ENCODE data around the gene ITGA2.

The ITGA2 gene

GRCh38 chr5:52988335-52989024, 672 bp upstream of the ITGA2 start:
- DNase-seq (ENCODE audit: low read depth) = no peak

- DNase-seq (ENCODE audit: low read depth) = no peak
These were observed 802 bp downstream of the ITGA2 start for GRCh38 chr5:52989781-52990527.

GRCh38 chr5:52990528-52990925, 1.4 kb downstream of the ITGA2 start:
- DNase-seq (ENCODE audit: low read depth) = no peak

GRCh38 chr5:52993367-52993766, 4.2 kb downstream of the ITGA2 start:
- no peak for DNase-seq (ENCODE audit: low read depth)

GRCh38 chr5:52994266-52994665, 5.1 kb downstream of the ITGA2 start:
- DNase-seq (ENCODE audit: low read depth) = no peak

GRCh38 chr5:52995095-52995494, 5.9 kb downstream of the ITGA2 start:
- DNase-seq (ENCODE audit: low read depth) = no peak

GRCh38 chr5:52995914-52996313, 6.8 kb downstream of the ITGA2 start:
- no peak for DNase-seq (ENCODE audit: low read depth)

GRCh38 chr5:52996979-52997378, 7.8 kb downstream of the ITGA2 start:
- DNase-seq (ENCODE audit: low read depth) = no peak

- DNase-seq (ENCODE audit: low read depth) = no peak
These were observed 8.3 kb downstream of the ITGA2 start for GRCh38 chr5:52997424-52997823.

GRCh38 chr5:52998552-52999313, 9.6 kb downstream of the ITGA2 start:
- no peak for DNase-seq (ENCODE audit: low read depth)

- DNase-seq (ENCODE audit: low read depth) = peak; percentile 50
These were observed 10.3 kb downstream of the ITGA2 start for GRCh38 chr5:52999344-52999949.

- DNase-seq (ENCODE audit: low read depth) = no peak
These were observed 12.4 kb downstream of the ITGA2 start for GRCh38 chr5:53001541-53001940.

- DNase-seq (ENCODE audit: low read depth) = no peak
These were observed 13.3 kb downstream of the ITGA2 start for GRCh38 chr5:53002491-53002890.

- DNase-seq (ENCODE audit: low read depth) = no peak
These were observed 14.0 kb downstream of the ITGA2 start for GRCh38 chr5:53003144-53003543.

GRCh38 chr5:53006911-53007890, 18.0 kb downstream of the ITGA2 start:
- no peak for DNase-seq (ENCODE audit: low read depth)

- DNase-seq (ENCODE audit: low read depth) = no peak
These were observed 19.6 kb downstream of the ITGA2 start for GRCh38 chr5:53008751-53009150.

- no peak for DNase-seq (ENCODE audit: low read depth)
These were observed 20.7 kb downstream of the ITGA2 start for GRCh38 chr5:53009816-53010215.

- no peak for DNase-seq (ENCODE audit: low read depth)
These were observed 21.7 kb downstream of the ITGA2 start for GRCh38 chr5:53010814-53011213.

- no peak for DNase-seq (ENCODE audit: low read depth)
These were observed 22.1 kb downstream of the ITGA2 start for GRCh38 chr5:53011233-53011632.

GRCh38 chr5:53013857-53014256, 24.7 kb downstream of the ITGA2 start:
- DNase-seq (ENCODE audit: low read depth) = no peak

GRCh38 chr5:53017383-53017782, 28.2 kb downstream of the ITGA2 start:
- no peak for DNase-seq (ENCODE audit: low read depth)
